Suprapubic skin (tissue), 3 donors: ENCODE results near the gene USP9Y.

ENCODE experiments used
- CTCF ChIP-seq, 2 donors: fragments of 200-600 bp in 1 of 2; fragments of 450-650 bp in 1 of 2; sonication (generic) in 1 of 2; IDR thresholded peaks; one replicate each; pipeline ENCODE4 v1.5.1; 2016 to 2019; ENCODE audit warnings: antibody characterized with exemption in 2 of 2, mild to moderate bottlenecking in 1 of 2, moderate library complexity in 1 of 2
- POLR2A ChIP-seq, 2 donors: fragments of 450-650 bp; IDR thresholded peaks; one replicate each; pipeline ENCODE4 v1.6.1; 2017; ENCODE audit warnings: antibody characterized with exemption in 2 of 2, mild to moderate bottlenecking in 2 of 2, moderate library complexity in 2 of 2

- no peak for TF ChIP-seq POLR2A (IDR thresholded peaks at IDR 0.05)
- TF ChIP-seq CTCF (IDR thresholded peaks at IDR 0.05), result no peak
Measured at GRCh38 chrY:12681535-12681934, 19.5 kb upstream of the USP9Y start.
